Calu3 (cell line): ENCODE measurements around the gene CBLIF. TPM values are rescaled to one million over a fixed set of nuclear protein-coding genes. Genes with fewer than 3 reads are reported as not detected.

ENCODE experiments used
- BruUV-seq: library from RNA; stranded (reverse); fragments of 400-500 nt; replicated peaks from 2 replicates; lab custom pipeline; 2021; lab: Mats Ljungman, UMichigan
- CTCF ChIA-PET: fragments of 300-600 bp; sonication (Branson Sonifier 250); formaldehyde crosslinking; loops from one replicate; lab custom pipeline; 2022; ENCODE audit warnings: antibody characterized with exemption; lab: Charles Lee
- DNase-seq: peaks from one replicate; pipeline ENCODE4 v3.0.0; 2022
- H3K27ac Mint-ChIP-seq: one replicate; pipeline ENCODE4 v1.8.0; 2022; ENCODE audit warnings: mixed read lengths; ENCODE audit not compliant: unreplicated experiment
- H3K27me3 Mint-ChIP-seq: one replicate; pipeline ENCODE4 v1.8.0; 2022; ENCODE audit warnings: mixed read lengths; ENCODE audit not compliant: unreplicated experiment
- H3K36me3 Mint-ChIP-seq: one replicate; pipeline ENCODE4 v1.8.0; 2022; ENCODE audit warnings: mild to moderate bottlenecking, moderate library complexity, mixed read lengths; ENCODE audit not compliant: insufficient read depth, unreplicated experiment
- H3K4me1 Mint-ChIP-seq: one replicate; pipeline ENCODE4 v1.8.0; 2022; ENCODE audit warnings: mild to moderate bottlenecking, low read depth, mixed read lengths; ENCODE audit not compliant: unreplicated experiment
- H3K4me3 Mint-ChIP-seq: one replicate; pipeline ENCODE4 v1.8.0; 2022; ENCODE audit warnings: mild to moderate bottlenecking, low read depth, moderate library complexity, mixed read lengths; ENCODE audit not compliant: unreplicated experiment
- H3K9me3 Mint-ChIP-seq: one replicate; pipeline ENCODE4 v1.8.0; 2022; ENCODE audit warnings: low read depth, mixed read lengths; ENCODE audit not compliant: unreplicated experiment
- intact Hi-C: fragments of 100-400 bp; cut with micrococcal nuclease; formaldehyde crosslinking; loops from one replicate; pipeline ENCODE4 v1.10.0; 2022; ENCODE audit not compliant: unreplicated experiment
- total RNA-seq: library from RNA; stranded (reverse); gene quantifications from 2 replicates; pipeline ENCODE4 v1.2.3, GENCODE V29; 2022
- TF ChIP-seq, protein P1 (sequence below): fragments of 200-600 bp; IDR thresholded peaks from one replicate; pipeline ENCODE4 v1.8.0; 2022; ENCODE audit warnings: antibody characterized with exemption; ENCODE audit not compliant: unreplicated experiment

Gene CBLIF
- total RNA-seq, 1 experiment from 2014 or later: not detected

DNA sequence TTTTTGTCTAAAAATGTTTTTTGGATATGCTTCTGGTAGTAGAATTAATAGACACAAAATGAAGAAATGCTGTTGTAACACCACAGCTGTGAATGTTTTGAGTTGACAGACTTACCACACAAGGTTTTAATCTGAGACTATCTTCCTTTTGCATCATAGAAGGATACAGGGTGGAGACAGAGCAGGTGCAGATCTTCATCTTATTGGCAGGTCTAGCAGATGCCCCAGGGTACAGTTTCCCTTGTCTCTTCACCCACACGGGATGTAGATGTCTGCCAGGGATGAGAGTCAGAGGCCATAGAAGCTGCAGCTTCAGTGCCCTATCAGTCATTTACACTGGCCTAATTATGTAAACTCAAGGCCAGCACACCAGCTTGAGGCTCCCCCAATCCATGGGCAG lies 34.3 kb upstream of the CBLIF start:
- Mint-ChIP-seq H3K4me1 (peaks cover 40% of the 10 kb centered on the region), H3K4me3 (no peak overlapping the region), H3K36me3 (peaks cover 7% of the 10 kb centered on the region), H3K27me3 (no peaks in the 10 kb centered on the region), H3K27ac (no peak overlapping the region), H3K9me3 (no peaks in the 10 kb centered on the region)
- DNase-seq: no peak
- BruUV-seq: no TSS peak
- CTCF ChIA-PET: interaction anchor here (0.5 to 0.6 kb wide), 2 partner anchors 9 to 452 kb away, joined by 3 to 4 read pairs; no protein-coding TSS in a partner anchor
- intact Hi-C loops: loop anchor here (5.0 kb wide), 1 partner anchor 38 kb away; no protein-coding TSS in a partner anchor
- TF ChIP-seq, protein P1, sequence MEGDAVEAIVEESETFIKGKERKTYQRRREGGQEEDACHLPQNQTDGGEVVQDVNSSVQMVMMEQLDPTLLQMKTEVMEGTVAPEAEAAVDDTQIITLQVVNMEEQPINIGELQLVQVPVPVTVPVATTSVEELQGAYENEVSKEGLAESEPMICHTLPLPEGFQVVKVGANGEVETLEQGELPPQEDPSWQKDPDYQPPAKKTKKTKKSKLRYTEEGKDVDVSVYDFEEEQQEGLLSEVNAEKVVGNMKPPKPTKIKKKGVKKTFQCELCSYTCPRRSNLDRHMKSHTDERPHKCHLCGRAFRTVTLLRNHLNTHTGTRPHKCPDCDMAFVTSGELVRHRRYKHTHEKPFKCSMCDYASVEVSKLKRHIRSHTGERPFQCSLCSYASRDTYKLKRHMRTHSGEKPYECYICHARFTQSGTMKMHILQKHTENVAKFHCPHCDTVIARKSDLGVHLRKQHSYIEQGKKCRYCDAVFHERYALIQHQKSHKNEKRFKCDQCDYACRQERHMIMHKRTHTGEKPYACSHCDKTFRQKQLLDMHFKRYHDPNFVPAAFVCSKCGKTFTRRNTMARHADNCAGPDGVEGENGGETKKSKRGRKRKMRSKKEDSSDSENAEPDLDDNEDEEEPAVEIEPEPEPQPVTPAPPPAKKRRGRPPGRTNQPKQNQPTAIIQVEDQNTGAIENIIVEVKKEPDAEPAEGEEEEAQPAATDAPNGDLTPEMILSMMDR: no peak

DNA sequence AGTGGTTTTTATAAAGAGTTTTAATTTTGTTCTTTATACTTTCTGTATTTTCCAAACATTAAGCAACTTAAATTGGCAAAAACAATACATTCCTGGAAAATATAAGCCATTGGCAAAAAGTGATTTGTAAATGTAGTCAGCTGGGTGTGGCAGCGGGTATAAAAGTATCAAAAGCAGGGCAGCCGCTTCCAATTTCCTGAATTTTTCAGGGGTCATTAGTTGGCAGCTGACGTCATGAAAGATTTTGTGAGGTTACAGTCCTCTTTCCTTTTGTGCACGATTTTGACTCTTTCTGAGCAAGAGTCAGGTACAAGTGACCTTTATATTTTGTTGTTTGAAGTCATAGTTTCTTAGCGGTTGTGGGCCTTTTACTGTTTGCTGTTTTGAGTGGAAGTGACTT lies 33.3 kb upstream of the CBLIF start, which contains the start of gene OOSP3:
TSS of gene OOSP3 (plus strand) at position 208 of the 400 bp plus-strand sequence. CDS start at position 235, 27 bp downstream.
- intact Hi-C loops: loop anchor here (5.0 kb wide), 1 partner anchor 39 kb away; no protein-coding TSS in a partner anchor
- peak within 1 kb of the TSS; percentile 4 for H3K27ac Mint-ChIP-seq
- H3K36me3 Mint-ChIP-seq: peaks cover 7% of the 10 kb centered on the region
- BruUV-seq: no TSS peak
- peaks cover 40% of the 10 kb centered on the region for H3K4me1 Mint-ChIP-seq
- H3K9me3 Mint-ChIP-seq: no peaks in the 10 kb centered on the region
- DNase-seq: no peak
- no peaks in the 10 kb centered on the region for H3K27me3 Mint-ChIP-seq
- TF ChIP-seq, protein P1: no peak
- H3K4me3 Mint-ChIP-seq: no peak within 1 kb of the TSS
- CTCF ChIA-PET: no interaction called here

DNA sequence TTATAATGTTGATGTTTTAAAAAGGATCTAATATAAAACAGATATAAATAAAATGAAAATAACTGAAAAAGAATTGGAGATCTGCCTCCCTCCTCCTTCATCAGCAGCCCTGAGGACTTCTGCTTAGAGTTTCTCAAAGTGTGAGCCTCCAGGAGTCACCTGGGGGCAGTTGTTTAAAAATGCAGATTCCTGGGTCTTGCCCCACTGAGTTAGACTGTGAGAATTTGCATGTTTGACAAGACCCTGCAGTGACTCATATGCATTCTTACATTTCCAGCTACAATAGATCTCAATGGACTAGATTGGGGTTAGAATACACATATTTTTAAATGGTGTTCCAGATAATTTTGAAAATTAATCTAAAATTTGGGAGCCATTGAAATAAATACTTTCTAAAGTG lies 32.5 kb upstream of the CBLIF start:
- CTCF ChIA-PET: no interaction called here
- BruUV-seq: no TSS peak
- no peak for DNase-seq
- no peaks in the 10 kb centered on the region for H3K27me3 Mint-ChIP-seq
- H3K4me1 Mint-ChIP-seq: peaks cover 37% of the 10 kb centered on the region
- intact Hi-C loops: loop anchor here (5.0 kb wide), 1 partner anchor 40 kb away; no protein-coding TSS in a partner anchor
- H3K36me3 Mint-ChIP-seq: peaks cover 7% of the 10 kb centered on the region
- no peak overlapping the region for H3K27ac Mint-ChIP-seq
- H3K9me3 Mint-ChIP-seq: no peaks in the 10 kb centered on the region
- TF ChIP-seq, protein P1: no peak
- H3K4me3 Mint-ChIP-seq: no peak overlapping the region

DNA sequence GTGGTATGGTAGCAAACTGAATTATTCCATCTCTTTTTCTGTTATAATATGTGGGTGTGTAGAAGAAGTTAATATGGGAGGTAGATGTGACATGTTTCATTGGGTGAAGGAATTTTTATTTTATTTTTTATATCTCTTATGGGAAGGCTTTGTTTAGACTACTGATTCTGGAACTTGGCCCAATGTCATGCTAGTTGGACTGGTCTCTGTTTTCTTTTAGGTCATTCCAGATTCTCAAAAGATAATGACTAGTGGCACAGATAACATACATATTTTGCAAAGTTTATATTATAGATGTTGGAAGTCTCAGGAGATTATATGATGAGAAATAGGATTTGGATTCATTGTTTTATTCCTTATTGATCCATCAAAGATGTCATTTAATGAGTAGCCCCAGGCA lies 32.0 kb upstream of the CBLIF start:
- CTCF ChIA-PET: no interaction called here
- BruUV-seq: no TSS peak
- intact Hi-C loops: loop anchor here (5.0 kb wide), 1 partner anchor 40 kb away; no protein-coding TSS in a partner anchor
- Mint-ChIP-seq H3K27me3 (no peaks in the 10 kb centered on the region), H3K4me1 (peaks cover 34% of the 10 kb centered on the region), H3K36me3 (peaks cover 7% of the 10 kb centered on the region), H3K4me3 (no peak overlapping the region), H3K9me3 (no peaks in the 10 kb centered on the region), H3K27ac (peak overlapping the region; percentile 47)
- TF ChIP-seq, protein P1: no peak
- DNase-seq: no peak
